IMR-90 (cell line): ENCODE data around the gene GLRA3. TPM values are rescaled to one million over a fixed set of nuclear protein-coding genes. Genes with fewer than 3 reads are reported as not detected.

Experiments
- ATAC-seq: fragments of 200-7000 bp; cut with Tn5 transposase; 2 replicates; pipeline ENCODE4 v1.9.1; 2020; ENCODE audit warnings: low read depth, mild to moderate bottlenecking, moderate library complexity
- BruUV-seq: library from RNA; stranded (reverse); fragments of 400-500 nt; replicated peaks from 2 replicates; lab custom pipeline; 2021; lab: Mats Ljungman, UMichigan
- CTCF ChIA-PET: fragments of 300-600 bp; formaldehyde crosslinking; extraction: SDS; loops from one replicate; lab custom pipeline; 2021; ENCODE audit warnings: antibody characterized with exemption; lab: Yijun Ruan, JAX
- POLR2A ChIA-PET: fragments of 300-600 bp; sonication (Branson Sonifier 250); formaldehyde crosslinking; loops from one replicate; lab custom pipeline; 2022; ENCODE audit warnings: antibody characterized with exemption; ENCODE audit not compliant: unreplicated experiment; lab: Charles Lee
- DNase-seq: peaks from one replicate; pipeline ENCODE4 v3.0.0; 2013
- H2AFZ ChIP-seq: replicated peaks from 2 replicates; pipeline ENCODE3; 2013; ENCODE audit warnings: low read length, mild to moderate bottlenecking; ENCODE audit not compliant: poor library complexity
- H2AK5ac ChIP-seq: 2 replicates; pipeline ENCODE4 v1.6.1; 2013; ENCODE audit warnings: low read depth, low read length, inconsistent platforms
- H2AK9ac ChIP-seq: replicated peaks from 2 replicates; pipeline ENCODE3; 2013; ENCODE audit warnings: mild to moderate bottlenecking, low read depth, low read length, moderate library complexity; ENCODE audit not compliant: poor library complexity
- H2BK120ac ChIP-seq: 2 replicates; pipeline ENCODE4 v1.6.1; 2013; ENCODE audit warnings: low read depth, low read length, inconsistent platforms
- H2BK15ac ChIP-seq: 3 replicates; pipeline ENCODE4 v1.6.1; 2013; ENCODE audit warnings: low read depth, low read length, inconsistent platforms
- H2BK20ac ChIP-seq: 2 replicates; pipeline ENCODE4 v1.6.1; 2013; ENCODE audit warnings: low read depth, mild to moderate bottlenecking, inconsistent platforms, low read length, moderate library complexity
- H2BK5ac ChIP-seq: 2 replicates; pipeline ENCODE4 v1.6.1; 2013; ENCODE audit warnings: mild to moderate bottlenecking, low read depth, low read length, inconsistent platforms; ENCODE audit not compliant: poor library complexity, severe bottlenecking
- H3K14ac ChIP-seq: replicated peaks from 2 replicates; pipeline ENCODE4 v1.6.1; 2013; ENCODE audit warnings: low read depth, low read length, inconsistent platforms
- H3K18ac ChIP-seq: 2 replicates; pipeline ENCODE4 v1.6.1; 2013; ENCODE audit warnings: low read depth, low read length, control low read depth
- H3K23ac ChIP-seq: 2 replicates; pipeline ENCODE4 v1.6.1; 2013; ENCODE audit warnings: low read depth, low read length, inconsistent platforms
- H3K27ac ChIP-seq: 2 replicates; pipeline ENCODE4 v1.5.1; 2013; ENCODE audit warnings: mild to moderate bottlenecking, control low read depth, low read length; ENCODE audit not compliant: insufficient read depth
- H3K27me3 ChIP-seq: 2 replicates; pipeline ENCODE4 v1.6.1; 2013; ENCODE audit warnings: low read length; ENCODE audit not compliant: control insufficient read depth, insufficient read depth
- H3K36me3 ChIP-seq: 2 replicates; pipeline ENCODE4 v1.6.1; 2013; ENCODE audit warnings: low read length, mixed read lengths; ENCODE audit not compliant: control insufficient read depth, insufficient read depth
- H3K4ac ChIP-seq: 2 replicates; pipeline ENCODE4 v1.6.1; 2013; ENCODE audit warnings: low read depth, low read length, inconsistent platforms
- H3K4me1 ChIP-seq: 2 replicates; pipeline ENCODE4 v1.6.1; 2013; ENCODE audit warnings: low read length, mixed read lengths; ENCODE audit not compliant: control insufficient read depth, insufficient read depth
- H3K4me2 ChIP-seq: 2 replicates; pipeline ENCODE4 v1.6.1; 2013; ENCODE audit warnings: low read depth, mild to moderate bottlenecking, control low read depth, low read length, moderate library complexity
- H3K4me3 ChIP-seq: 2 replicates; pipeline ENCODE4 v1.5.1; 2013; ENCODE audit warnings: low read depth, mild to moderate bottlenecking, control low read depth, low read length, moderate library complexity; ENCODE audit not compliant: insufficient read depth
- H3K56ac ChIP-seq: 2 replicates; pipeline ENCODE4 v1.6.1; 2013; ENCODE audit warnings: low read length, inconsistent platforms; ENCODE audit not compliant: insufficient read depth; ENCODE audit errors: extremely low read depth
- H3K79me1 ChIP-seq, 2 experiments: 2 replicates each; pipeline ENCODE4 v1.6.1; 2013; ENCODE audit warnings: low read length in 2 of 2, inconsistent platforms in 1 of 2, low read depth in 1 of 2
- H3K9ac ChIP-seq: 2 replicates; pipeline ENCODE4 v1.6.1; 2013; ENCODE audit warnings: low read depth, low read length, control low read depth
- H3K9me1 ChIP-seq: 2 replicates; pipeline ENCODE4 v1.6.1; 2013; ENCODE audit warnings: low read length, inconsistent platforms; ENCODE audit not compliant: insufficient read depth
- H3K9me3 ChIP-seq: 2 replicates; pipeline ENCODE4 v1.6.1; 2013; ENCODE audit warnings: low read length; ENCODE audit not compliant: control insufficient read depth, insufficient read depth
- H4K20me1 ChIP-seq: 2 replicates; pipeline ENCODE4 v1.6.1; 2013; ENCODE audit warnings: low read length, inconsistent platforms; ENCODE audit not compliant: insufficient read depth
- H4K5ac ChIP-seq: 2 replicates; pipeline ENCODE4 v1.6.1; 2013; ENCODE audit warnings: mild to moderate bottlenecking, low read depth, low read length, control low read depth
- H4K8ac ChIP-seq, 2 experiments: 2 replicates each; pipeline ENCODE4 v1.6.1; 2013; ENCODE audit warnings: low read depth in 2 of 2, low read length in 2 of 2, control low read depth in 1 of 2, inconsistent platforms in 1 of 2
- H4K91ac ChIP-seq: 2 replicates; pipeline ENCODE4 v1.6.1; 2013; ENCODE audit warnings: low read depth, low read length, inconsistent platforms; ENCODE audit not compliant: insufficient read depth
- BHLHE40 ChIP-seq: fragments of 150-350 bp; IDR thresholded peaks from 2 replicates; pipeline ENCODE4 v1.6.1; 2016; ENCODE audit warnings: mild to moderate bottlenecking, low read depth, low read length
- CEBPB ChIP-seq: IDR thresholded peaks from 2 replicates; pipeline ENCODE4 v1.6.1; 2012; ENCODE audit warnings: low read depth, low read length, improper control_type of control experiment
- CHD1 ChIP-seq: IDR thresholded peaks from 2 replicates; pipeline ENCODE4 v1.6.1; 2012; ENCODE audit warnings: low read depth, low read length, improper control_type of control experiment
- CTCF ChIP-seq: conservative IDR thresholded peaks from 2 replicates; pipeline ENCODE4 v1.5.1; 2012; ENCODE audit warnings: mild to moderate bottlenecking, low read depth, low read length, improper control_type of control experiment
- ELK1 ChIP-seq: fragments of 150-350 bp; IDR thresholded peaks from 2 replicates; pipeline ENCODE4 v1.6.1; 2016; ENCODE audit warnings: low read depth, mild to moderate bottlenecking, low read length, moderate library complexity, borderline replicate concordance
- FOS ChIP-seq: fragments of 150-350 bp; IDR thresholded peaks from 2 replicates; pipeline ENCODE4 v1.6.1; 2016; ENCODE audit warnings: low read depth, low read length
- MAFK ChIP-seq: IDR thresholded peaks from 2 replicates; pipeline ENCODE4 v1.6.1; 2012; ENCODE audit warnings: low read depth, low read length, improper control_type of control experiment
- MAZ ChIP-seq: IDR thresholded peaks from 2 replicates; pipeline ENCODE4 v1.6.1; 2012; ENCODE audit warnings: low read depth, mild to moderate bottlenecking, low read length, improper control_type of control experiment, moderate library complexity, borderline replicate concordance
- NFE2L2 ChIP-seq: fragments of 150-350 bp; IDR thresholded peaks from 2 replicates; pipeline ENCODE4 v1.6.1; 2016; ENCODE audit warnings: low read depth, mild to moderate bottlenecking, low read length
- POLR2A ChIP-seq: IDR thresholded peaks from 2 replicates; pipeline ENCODE4 v1.6.1; 2012; ENCODE audit warnings: mild to moderate bottlenecking, low read depth, low read length
- RAD21 ChIP-seq: IDR thresholded peaks from 2 replicates; pipeline ENCODE4 v1.6.1; 2012; ENCODE audit warnings: low read length, improper control_type of control experiment
- RCOR1 ChIP-seq: IDR thresholded peaks from 2 replicates; pipeline ENCODE4 v1.6.1; 2012; ENCODE audit warnings: mild to moderate bottlenecking, low read length, improper control_type of control experiment; ENCODE audit not compliant: insufficient replicate concordance
- RFX5 ChIP-seq: IDR thresholded peaks from 2 replicates; pipeline ENCODE4 v1.8.0; 2012; ENCODE audit warnings: low read depth, mild to moderate bottlenecking, low read length, moderate library complexity
- USF2 ChIP-seq: fragments of 150-350 bp; IDR thresholded peaks from 2 replicates; pipeline ENCODE4 v1.6.1; 2017; ENCODE audit warnings: mild to moderate bottlenecking, antibody characterized with exemption, low read length, low read depth
- WGBS, 2 experiments: methylation state at CpG; one replicate each; pipeline versions ENCODE4 v1.1.5 to v1.1.7; 2013; ENCODE audit warnings: missing lambda C conversion rate in 2 of 2; ENCODE audit not compliant: insufficient read length in 1 of 2; ENCODE audit errors: extremely low coverage in 2 of 2; 5-methylcytosine and 5-hydroxymethylcytosine counted together
- dilution Hi-C: fragments of 300-500 bp; cut with HindIII; formaldehyde crosslinking; loops from one replicate; pipeline ENCODE4 v1.14.3; 2018; ENCODE audit warnings: low sequenced_read_pairs; ENCODE audit not compliant: unreplicated experiment
- in situ Hi-C: fragments of 300-500 bp; cut with MboI; formaldehyde crosslinking; loops from 3 replicates; pipeline ENCODE4 v1.14.3; 2019; ENCODE audit warnings: low sequenced_read_pairs, inconsistent platforms, mixed read lengths
- intact Hi-C: fragments of 100-400 bp; cut with micrococcal nuclease; formaldehyde crosslinking; loops from 2 replicates; pipeline ENCODE4 v1.10.0; 2022
- polyA plus RNA-seq, 3 experiments: library from polyadenylated mRNA; depleted of rRNA; stranded (reverse); fragments of >200 nt; gene quantifications; 2 replicates each; pipeline ENCODE4 v1.2.3, GENCODE V29; 2012; ENCODE audit warnings: low replicate concordance in 1 of 3
- total RNA-seq: library from RNA; depleted of rRNA; stranded (reverse); fragments of >200 nt; gene quantifications from 2 replicates; pipeline ENCODE4 v1.2.3, GENCODE V29; 2012

Gene GLRA3
- total and polyA plus RNA-seq, 2 of the 4 experiments (the other 2 are of a cell fraction): not detected

GRCh38 chr4:174853629-174854028 lies 24.6 kb upstream of the GLRA3 start:
- intact Hi-C loops (no loop called here), dilution Hi-C loops (no loop called here), in situ Hi-C loops (no loop called here)
- H2BK5ac ChIP-seq: no peak overlapping the region
- H3K56ac ChIP-seq: no peak overlapping the region
- H3K23ac ChIP-seq: no peak overlapping the region
- DNase-seq (no peak), ATAC-seq (no peak)
- no peak overlapping the region for H4K5ac ChIP-seq
- no peak overlapping the region for H3K4ac ChIP-seq
- H4K8ac ChIP-seq: no peak overlapping the region
- no peak overlapping the region for H3K14ac ChIP-seq
- H3K79me1 ChIP-seq: no peaks in the 10 kb centered on the region
- WGBS, 2 experiments: no CpG with 5 or more reads among the region's 3 CpGs
- H4K91ac ChIP-seq: no peak overlapping the region
- H3K18ac ChIP-seq: no peak overlapping the region
- H2AK9ac ChIP-seq: no peak overlapping the region
- no peak overlapping the region for H2BK15ac ChIP-seq
- H3K9me3 ChIP-seq: peaks cover 3% of the 10 kb centered on the region
- no peak overlapping the region for H2BK120ac ChIP-seq
- H4K20me1 ChIP-seq: no peaks in the 10 kb centered on the region
- no peak overlapping the region for H3K9ac ChIP-seq
- H3K4me2 ChIP-seq: no peak overlapping the region
- no peak for TF ChIP-seq NFE2L2
- TF ChIP-seq MAZ: no peak
- no peak for TF ChIP-seq CTCF
- no peak for TF ChIP-seq CHD1
- TF ChIP-seq FOS: no peak
- no peak for TF ChIP-seq RAD21
- TF ChIP-seq USF2: no peak
- TF ChIP-seq CEBPB: no peak
- no peak for TF ChIP-seq ELK1
- TF ChIP-seq RFX5: no peak
- TF ChIP-seq POLR2A: no peak
- no peak for TF ChIP-seq MAFK
- TF ChIP-seq BHLHE40: no peak
- TF ChIP-seq RCOR1: no peak
- H2AK5ac ChIP-seq: no peak overlapping the region
- no peak overlapping the region for H3K4me3 ChIP-seq
- POLR2A ChIA-PET: no interaction called here
- H3K4me1 ChIP-seq: no peaks in the 10 kb centered on the region
- CTCF ChIA-PET: no interaction called here
- no peaks in the 10 kb centered on the region for H3K27me3 ChIP-seq
- no peaks in the 10 kb centered on the region for H3K9me1 ChIP-seq
- H2BK20ac ChIP-seq: no peak overlapping the region
- no peak overlapping the region for H3K27ac ChIP-seq
- no peaks in the 10 kb centered on the region for H3K36me3 ChIP-seq
- no TSS peak for BruUV-seq
- no peak overlapping the region for H2AFZ ChIP-seq
